GM18861 (cell line): ENCODE results near the gene PRDM2.

Source experiments
- ATAC-seq: cut with Tn5 transposase; IDR thresholded peaks from one replicate; pipeline ENCODE4 v1.9.1; 2021; ENCODE audit not compliant: unreplicated experiment

Gene PRDM2

DNA sequence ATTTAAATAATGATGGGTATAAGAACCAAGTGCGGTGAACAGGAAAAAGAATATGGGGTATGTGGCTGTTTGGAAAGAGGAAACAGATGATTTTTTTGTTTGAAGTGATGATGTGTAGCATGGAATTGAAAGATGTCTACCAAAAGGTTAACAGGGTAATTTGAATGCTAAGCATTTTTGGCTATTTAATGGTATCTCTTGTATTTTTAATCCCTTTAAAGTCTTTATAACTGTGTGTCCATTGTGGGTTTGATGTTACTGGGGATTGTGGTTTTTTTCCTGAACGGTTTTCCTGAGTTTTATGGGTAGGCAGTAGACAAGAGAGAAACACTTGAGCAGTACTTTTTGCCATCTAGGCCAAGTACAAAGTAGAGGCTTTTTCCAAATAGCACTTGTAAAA is 63.2 kb downstream of the PRDM2 start:
- ATAC-seq: no peak

- ATAC-seq: no peak
These were observed 64.0 kb downstream of the PRDM2 start for GRCh38 chr1:13763991-13764390.

DNA sequence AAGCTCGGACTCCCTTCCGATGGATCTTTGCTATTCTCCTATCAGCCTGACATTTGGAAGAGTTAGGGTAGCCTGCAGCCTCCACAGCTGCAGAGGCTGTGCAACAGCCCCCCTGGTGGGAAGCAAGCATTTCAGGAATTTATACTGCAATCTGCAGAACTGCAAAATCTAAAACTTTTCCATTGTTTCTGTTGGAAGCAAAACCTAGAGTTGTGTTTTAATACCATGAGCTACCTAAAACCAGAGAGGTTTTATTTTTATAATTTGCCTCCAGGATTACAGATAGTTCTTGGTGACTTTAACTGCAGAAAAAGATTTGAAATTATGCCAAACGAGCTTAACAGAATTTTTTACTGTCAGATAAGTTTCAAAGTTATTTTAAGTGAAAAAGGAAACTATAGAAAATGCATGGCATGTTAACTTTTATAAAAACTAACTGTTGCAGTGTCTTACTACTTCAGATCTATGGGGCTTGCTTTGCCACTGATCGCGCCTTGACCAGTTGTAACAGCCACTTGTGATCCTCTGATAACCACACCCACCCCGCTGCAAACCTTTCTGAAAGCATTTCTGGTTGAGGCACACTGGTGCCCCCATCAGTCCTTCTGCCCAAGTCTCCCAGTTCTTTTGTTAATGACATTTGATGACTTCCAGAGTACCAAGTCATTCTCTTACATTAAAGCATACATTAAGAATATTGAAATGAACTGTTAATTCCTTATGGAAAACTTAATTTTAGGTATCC is 64.8 kb downstream of the PRDM2 start:
- no peak for ATAC-seq

GRCh38 chr1:13766592-13767564 is 66.9 kb downstream of the PRDM2 start:
- no peak for ATAC-seq

GRCh38 chr1:13769212-13769611 is 69.2 kb downstream of the PRDM2 start:
- no peak for ATAC-seq

DNA sequence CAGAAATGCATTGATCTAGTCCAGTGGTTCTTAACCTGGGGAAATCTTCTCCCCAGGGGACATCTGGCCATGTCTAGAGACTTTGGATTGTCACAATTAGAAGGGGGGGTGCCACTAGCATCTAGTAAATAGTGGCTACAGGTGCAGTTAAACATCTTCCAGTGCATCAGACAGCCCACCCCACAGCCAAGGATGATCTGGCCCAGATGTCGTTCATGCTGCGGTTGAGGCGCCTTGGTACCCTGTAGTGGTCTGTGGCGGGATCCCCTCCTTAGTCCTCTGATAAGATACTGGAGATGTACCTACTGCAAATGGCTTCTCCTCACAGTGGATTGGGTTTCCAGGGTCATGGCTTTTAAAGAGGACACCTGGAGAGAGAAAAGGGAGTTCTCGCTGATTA is 69.8 kb downstream of the PRDM2 start:
- no peak for ATAC-seq

DNA sequence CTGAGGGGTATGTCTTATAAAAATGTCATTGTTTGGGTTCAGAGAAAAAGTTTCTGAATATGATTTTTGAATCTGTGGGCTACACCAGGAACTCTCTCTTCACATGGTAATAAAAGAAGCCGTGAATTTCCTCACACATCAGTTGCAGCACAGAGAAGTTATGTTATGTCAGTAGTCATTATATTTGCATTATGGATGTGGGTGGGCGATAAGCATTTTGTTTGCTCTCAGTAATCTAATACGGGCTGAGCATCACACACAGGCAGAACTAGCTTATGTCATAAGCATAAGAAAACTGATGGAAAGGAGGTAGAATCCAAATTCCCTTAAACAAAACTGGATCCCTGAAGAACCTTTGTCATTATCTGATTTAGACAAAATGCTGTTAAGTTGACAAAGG is 70.8 kb downstream of the PRDM2 start:
- ATAC-seq: no peak

DNA sequence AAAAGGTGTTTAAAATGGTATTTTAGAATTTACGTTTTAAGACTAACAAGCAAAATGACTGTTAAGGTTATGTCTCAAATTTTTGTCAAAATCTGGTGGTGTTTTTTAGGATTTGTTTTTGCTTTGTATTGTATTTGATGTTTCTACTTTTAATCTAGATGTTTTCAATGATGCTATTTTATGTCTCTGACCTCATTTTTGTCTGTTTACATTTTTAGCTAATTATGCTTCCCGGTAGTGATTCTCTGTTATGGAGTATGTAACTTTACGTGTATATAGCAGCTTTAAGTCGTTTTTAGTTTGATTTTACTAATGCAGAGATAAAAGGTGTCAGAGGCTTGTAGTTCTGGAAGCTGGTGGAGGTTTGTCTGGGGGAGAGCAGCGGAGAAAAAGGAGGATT is 71.8 kb downstream of the PRDM2 start:
- no peak for ATAC-seq

DNA sequence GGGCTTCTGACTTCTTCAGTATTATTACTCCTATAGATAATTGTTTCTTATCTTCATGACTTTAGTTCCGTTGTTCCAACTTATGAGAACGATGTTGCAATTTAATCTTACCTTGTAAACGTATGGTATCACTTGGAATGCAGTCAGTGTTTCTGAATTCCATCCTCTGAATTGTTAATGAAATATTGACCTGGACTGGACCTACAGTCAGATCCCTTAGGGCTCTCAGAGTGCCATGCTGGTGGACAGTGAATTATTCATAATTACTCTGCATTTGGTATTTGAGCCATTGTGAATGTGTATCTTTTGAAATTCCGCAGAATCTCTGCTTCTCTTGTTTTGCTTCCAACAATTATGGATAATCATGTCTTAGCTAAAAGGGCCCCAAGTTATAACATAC is 72.3 kb downstream of the PRDM2 start:
- no peak for ATAC-seq

GRCh38 chr1:13774121-13774520 is 74.1 kb downstream of the PRDM2 start:
- ATAC-seq: no peak

DNA sequence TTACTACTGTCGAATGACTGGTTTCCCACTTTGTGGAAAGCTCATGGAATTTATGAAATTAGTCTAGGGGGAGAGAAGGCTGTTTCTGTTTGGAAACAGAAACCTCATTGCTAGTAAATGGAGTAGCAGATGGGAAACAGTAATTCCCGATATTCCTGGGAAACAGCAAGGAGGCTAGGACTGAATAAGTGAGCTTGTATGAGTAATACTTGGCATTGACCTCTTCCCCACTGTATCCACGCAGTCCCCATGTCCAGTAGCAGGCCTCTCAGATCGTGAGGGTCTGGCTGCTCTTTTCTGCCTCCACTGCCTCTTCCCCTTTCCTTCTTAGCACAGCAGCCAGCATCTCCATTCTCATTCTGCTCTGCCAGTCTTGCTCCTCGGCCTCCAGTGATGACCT is 75.5 kb downstream of the PRDM2 start:
- no peak for ATAC-seq

GRCh38 chr1:13775916-13776315 is 75.9 kb downstream of the PRDM2 start:
- ATAC-seq: no peak

GRCh38 chr1:13778431-13778830 is 78.4 kb downstream of the PRDM2 start:
- no peak for ATAC-seq

- no peak for ATAC-seq
These were observed 79.9 kb downstream of the PRDM2 start for GRCh38 chr1:13779930-13780329.

DNA sequence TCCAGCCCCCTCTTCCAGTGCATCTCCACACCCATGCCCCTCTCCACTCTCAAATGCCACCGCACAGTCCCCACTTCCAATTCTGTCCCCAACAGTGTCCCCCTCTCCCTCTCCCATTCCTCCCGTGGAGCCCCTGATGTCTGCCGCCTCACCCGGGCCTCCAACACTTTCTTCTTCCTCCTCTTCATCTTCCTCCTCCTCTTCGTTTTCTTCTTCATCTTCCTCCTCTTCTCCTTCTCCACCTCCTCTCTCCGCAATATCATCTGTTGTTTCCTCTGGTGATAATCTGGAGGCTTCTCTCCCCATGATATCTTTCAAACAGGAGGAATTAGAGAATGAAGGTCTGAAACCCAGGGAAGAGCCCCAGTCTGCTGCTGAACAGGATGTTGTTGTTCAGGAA is 80.8 kb downstream of the PRDM2 start:
- no peak for ATAC-seq

DNA sequence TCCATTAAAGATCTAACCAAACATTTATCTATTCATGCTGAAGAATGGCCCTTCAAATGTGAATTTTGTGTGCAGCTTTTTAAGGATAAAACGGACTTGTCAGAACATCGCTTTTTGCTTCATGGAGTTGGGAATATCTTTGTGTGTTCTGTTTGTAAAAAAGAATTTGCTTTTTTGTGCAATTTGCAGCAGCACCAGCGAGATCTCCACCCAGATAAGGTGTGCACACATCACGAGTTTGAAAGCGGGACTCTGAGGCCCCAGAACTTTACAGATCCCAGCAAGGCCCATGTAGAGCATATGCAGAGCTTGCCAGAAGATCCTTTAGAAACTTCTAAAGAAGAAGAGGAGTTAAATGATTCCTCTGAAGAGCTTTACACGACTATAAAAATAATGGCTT is 81.2 kb downstream of the PRDM2 start:
- ATAC-seq: no peak

DNA sequence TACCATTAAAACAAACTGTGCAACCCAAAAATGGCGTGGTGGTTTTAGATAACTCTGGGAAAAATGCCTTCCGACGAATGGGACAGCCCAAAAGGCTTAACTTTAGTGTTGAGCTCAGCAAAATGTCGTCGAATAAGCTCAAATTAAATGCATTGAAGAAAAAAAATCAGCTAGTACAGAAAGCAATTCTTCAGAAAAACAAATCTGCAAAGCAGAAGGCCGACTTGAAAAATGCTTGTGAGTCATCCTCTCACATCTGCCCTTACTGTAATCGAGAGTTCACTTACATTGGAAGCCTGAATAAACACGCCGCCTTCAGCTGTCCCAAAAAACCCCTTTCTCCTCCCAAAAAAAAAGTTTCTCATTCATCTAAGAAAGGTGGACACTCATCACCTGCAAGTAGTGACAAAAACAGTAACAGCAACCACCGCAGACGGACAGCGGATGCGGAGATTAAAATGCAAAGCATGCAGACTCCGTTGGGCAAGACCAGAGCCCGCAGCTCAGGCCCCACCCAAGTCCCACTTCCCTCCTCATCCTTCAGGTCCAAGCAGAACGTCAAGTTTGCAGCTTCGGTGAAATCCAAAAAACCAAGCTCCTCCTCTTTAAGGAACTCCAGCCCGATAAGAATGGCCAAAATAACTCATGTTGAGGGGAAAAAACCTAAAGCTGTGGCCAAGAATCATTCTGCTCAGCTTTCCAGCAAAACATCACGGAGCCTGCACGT is 82.1 kb downstream of the PRDM2 start:
- ATAC-seq: no peak

DNA sequence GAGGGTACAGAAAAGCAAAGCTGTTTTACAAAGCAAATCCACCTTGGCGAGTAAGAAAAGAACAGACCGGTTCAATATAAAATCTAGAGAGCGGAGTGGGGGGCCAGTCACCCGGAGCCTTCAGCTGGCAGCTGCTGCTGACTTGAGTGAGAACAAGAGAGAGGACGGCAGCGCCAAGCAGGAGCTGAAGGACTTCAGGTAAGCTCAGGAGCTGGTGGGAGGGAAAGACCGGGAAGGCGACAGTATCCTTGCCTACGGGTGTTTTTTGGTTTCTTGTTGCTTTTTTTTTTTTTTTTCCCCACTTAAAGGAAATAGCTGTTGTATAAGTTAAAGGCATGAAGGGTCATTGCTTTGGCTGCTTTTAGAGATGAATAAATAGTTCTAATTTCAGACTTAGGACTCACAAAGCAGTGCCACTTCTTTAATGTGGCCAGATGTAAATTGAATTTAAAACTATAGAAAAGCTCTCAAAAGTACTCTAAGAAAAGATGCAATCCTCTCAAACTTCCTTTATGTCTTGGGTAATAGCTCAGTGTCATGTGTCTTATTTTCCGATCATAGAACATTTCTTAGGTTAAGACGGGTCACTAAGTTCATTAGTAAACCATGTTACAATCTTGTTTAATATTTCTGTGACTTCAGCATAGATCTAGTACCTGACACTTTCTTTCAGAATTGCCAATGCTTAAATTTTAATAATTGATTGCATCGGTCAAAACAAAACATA is 82.8 kb downstream of the PRDM2 start:
- ATAC-seq: no peak

DNA sequence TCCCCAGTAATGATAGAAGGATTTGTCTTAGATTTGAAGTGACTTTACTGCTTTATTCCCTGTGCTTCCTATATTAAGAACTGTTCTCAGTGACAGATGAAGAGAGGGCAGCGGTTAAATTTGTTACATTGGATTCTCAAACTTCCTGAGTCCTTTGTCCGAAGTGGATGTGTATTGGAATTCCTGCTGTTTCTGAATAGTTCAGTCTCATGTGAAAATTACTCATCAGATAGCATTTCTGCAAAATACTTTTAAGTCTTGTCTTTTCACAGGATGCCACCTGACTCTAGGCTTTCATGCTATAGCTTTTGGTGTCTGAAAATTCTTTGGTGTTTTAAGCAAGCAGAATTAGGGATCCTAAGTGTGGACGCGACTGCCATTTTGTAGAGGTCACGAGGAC is 83.6 kb downstream of the PRDM2 start:
- ATAC-seq: no peak

- ATAC-seq: no peak
These were observed 85.0 kb downstream of the PRDM2 start for GRCh38 chr1:13784971-13785370.

GRCh38 chr1:13786541-13786940 is 86.6 kb downstream of the PRDM2 start:
- no peak for ATAC-seq
